ENCODE measurements around the gene ZDHHC8.

ZDHHC8 gene

GRCh38 chr22:20096574-20097420, 34.8 kb upstream of the ZDHHC8 start:
- no peak for DNase-seq (ENCODE audit: low read depth)

- DNase-seq (ENCODE audit: low read depth): no peak
These were observed 32.4 kb upstream of the ZDHHC8 start for GRCh38 chr22:20099099-20099711.

- no peak for DNase-seq (ENCODE audit: low read depth)
These were observed 30.0 kb upstream of the ZDHHC8 start for GRCh38 chr22:20101638-20102037.

GRCh38 chr22:20102203-20102780, 29.3 kb upstream of the ZDHHC8 start:
- no peak for DNase-seq (ENCODE audit: low read depth)

GRCh38 chr22:20105456-20106204, 26.0 kb upstream of the ZDHHC8 start:
- DNase-seq (ENCODE audit: low read depth): no peak

- no peak for DNase-seq (ENCODE audit: low read depth)
These were observed 25.3 kb upstream of the ZDHHC8 start for GRCh38 chr22:20106205-20106848.

- no peak for DNase-seq (ENCODE audit: low read depth)
These were observed 24.8 kb upstream of the ZDHHC8 start for GRCh38 chr22:20106849-20107237.

GRCh38 chr22:20107471-20107901, 24.1 kb upstream of the ZDHHC8 start:
- DNase-seq (ENCODE audit: low read depth): no peak

- no peak for DNase-seq (ENCODE audit: low read depth)
These were observed 23.4 kb upstream of the ZDHHC8 start for GRCh38 chr22:20107951-20108756.

GRCh38 chr22:20108757-20109230, 22.8 kb upstream of the ZDHHC8 start:
- no peak for DNase-seq (ENCODE audit: low read depth)

- DNase-seq (ENCODE audit: low read depth): no peak
These were observed 21.9 kb upstream of the ZDHHC8 start for GRCh38 chr22:20109411-20110358.

GRCh38 chr22:20110359-20110985, 21.1 kb upstream of the ZDHHC8 start:
- no peak for DNase-seq (ENCODE audit: low read depth)

- DNase-seq (ENCODE audit: low read depth): no peak
These were observed 20.4 kb upstream of the ZDHHC8 start for GRCh38 chr22:20111045-20111688.

GRCh38 chr22:20111689-20112622, 19.6 kb upstream of the ZDHHC8 start:
- DNase-seq (ENCODE audit: low read depth): no peak

- no peak for DNase-seq (ENCODE audit: low read depth)
These were observed 18.7 kb upstream of the ZDHHC8 start for GRCh38 chr22:20112623-20113511.

GRCh38 chr22:20113551-20114310, 17.9 kb upstream of the ZDHHC8 start:
- no peak for DNase-seq (ENCODE audit: low read depth)
